BLaER1 (cell line): ENCODE results near the gene RAB25.

Experiments
- H3K27ac ChIP-seq: shearing (Covaris generic); formaldehyde crosslinking; 2 replicates; pipeline ENCODE4 v1.8.1; 2022
- H3K27me3 ChIP-seq: shearing (Covaris generic); formaldehyde crosslinking; 2 replicates; pipeline ENCODE4 v1.8.1; 2022
- H3K36me3 ChIP-seq: shearing (Covaris generic); formaldehyde crosslinking; 2 replicates; pipeline ENCODE4 v1.8.1; 2022
- H3K4me1 ChIP-seq: shearing (Covaris generic); formaldehyde crosslinking; 2 replicates; pipeline ENCODE4 v1.8.1; 2022
- H3K4me2 ChIP-seq: shearing (Covaris generic); formaldehyde crosslinking; 2 replicates; pipeline ENCODE4 v1.8.1; 2022
- H3K4me3 ChIP-seq: shearing (Covaris generic); formaldehyde crosslinking; 2 replicates; pipeline ENCODE4 v1.8.1; 2022
- H3K9ac ChIP-seq: shearing (Covaris generic); formaldehyde crosslinking; 2 replicates; pipeline ENCODE4 v1.8.1; 2022
- H3K9me3 ChIP-seq: shearing (Covaris generic); formaldehyde crosslinking; 2 replicates; pipeline ENCODE4 v1.8.1; 2022
- H4K20me1 ChIP-seq: shearing (Covaris generic); formaldehyde crosslinking; 2 replicates; pipeline ENCODE4 v1.8.1; 2022
- Cebpa-rat ChIP-seq: shearing (Covaris generic); IDR thresholded peaks from 2 replicates; pipeline ENCODE4 v1.8.1; 2022

RAB25 gene

DNA sequence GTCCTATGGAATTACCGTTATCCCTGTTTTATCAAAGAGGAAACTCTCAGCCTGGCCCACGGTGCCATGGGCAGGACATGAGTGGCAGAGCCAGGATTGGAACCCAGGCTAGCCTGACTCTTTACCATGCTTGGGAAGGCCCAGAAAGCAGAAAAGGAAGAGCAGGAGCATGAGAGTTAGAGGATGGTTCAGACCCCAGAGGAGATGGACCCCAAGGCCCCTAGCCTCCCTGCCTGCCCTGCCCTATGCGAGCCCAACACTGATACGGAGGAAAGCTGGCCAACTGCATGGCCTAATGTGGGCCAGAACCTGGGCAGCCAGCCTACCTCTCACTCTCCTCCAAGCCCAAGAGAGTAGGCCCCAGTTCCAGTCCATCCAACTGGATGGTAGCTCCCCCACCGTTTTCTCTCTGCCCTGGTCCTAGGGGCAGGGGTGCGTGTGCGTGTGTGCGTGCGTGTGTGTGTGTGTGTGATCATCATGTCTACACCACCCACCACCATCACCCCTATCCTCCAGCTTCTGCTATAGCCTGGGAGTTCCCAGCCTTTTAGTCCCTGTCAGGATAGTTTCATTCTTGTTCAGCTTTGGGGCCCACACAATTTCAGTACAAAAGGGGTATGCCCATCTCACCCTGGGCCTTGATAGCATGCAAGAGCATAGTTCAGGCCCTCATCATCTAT is 36.7 kb downstream of the RAB25 start:
- TF ChIP-seq Cebpa-rat = no peak
- no peaks in the 10 kb centered on the region for H3K9me3 ChIP-seq
- no peak overlapping the region for H3K27ac ChIP-seq
- peaks cover 81% of the 10 kb centered on the region for H4K20me1 ChIP-seq
- H3K36me3 ChIP-seq = no peaks in the 10 kb centered on the region
- H3K4me3 ChIP-seq = no peak overlapping the region
- H3K27me3 ChIP-seq = peaks cover 10% of the 10 kb centered on the region; the same call in 1 of the 2 replicates
- peaks cover 41% of the 10 kb centered on the region for H3K4me1 ChIP-seq
- H3K4me2 ChIP-seq = peak overlapping the region; percentile 77
- no peak overlapping the region; the same call in 1 of the 2 replicates for H3K9ac ChIP-seq

DNA sequence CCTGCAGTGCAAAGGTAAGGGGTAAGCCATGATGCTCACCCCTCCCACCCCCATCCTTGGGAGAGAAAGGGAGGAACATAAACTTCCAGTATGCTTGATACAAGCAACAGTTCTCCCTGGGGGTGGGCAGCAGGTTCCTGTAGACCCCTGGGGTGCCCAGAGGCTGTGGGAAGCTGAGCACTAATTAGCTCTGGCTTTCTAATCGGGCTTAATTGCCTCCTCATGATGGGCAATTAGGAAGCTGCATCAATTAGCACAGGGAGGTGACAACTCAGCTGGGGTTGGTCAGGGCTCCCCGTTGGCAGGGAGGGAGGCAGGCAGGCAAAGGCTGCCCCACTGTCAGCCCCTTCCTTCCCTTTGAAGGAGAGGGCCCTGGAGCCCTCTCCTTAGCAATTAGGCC is 37.8 kb downstream of the RAB25 start:
- H4K20me1 ChIP-seq = peaks cover 70% of the 10 kb centered on the region
- H3K4me2 ChIP-seq = peak overlapping the region; percentile 16; the same call in 1 of the 2 replicates
- no peaks in the 10 kb centered on the region for H3K9me3 ChIP-seq
- H3K36me3 ChIP-seq = no peaks in the 10 kb centered on the region
- no peak for TF ChIP-seq Cebpa-rat
- H3K4me1 ChIP-seq = peaks cover 52% of the 10 kb centered on the region
- no peak overlapping the region for H3K4me3 ChIP-seq
- H3K27me3 ChIP-seq = peaks cover 10% of the 10 kb centered on the region; the same call in 1 of the 2 replicates
- no peak overlapping the region for H3K27ac ChIP-seq
- no peak overlapping the region for H3K9ac ChIP-seq

DNA sequence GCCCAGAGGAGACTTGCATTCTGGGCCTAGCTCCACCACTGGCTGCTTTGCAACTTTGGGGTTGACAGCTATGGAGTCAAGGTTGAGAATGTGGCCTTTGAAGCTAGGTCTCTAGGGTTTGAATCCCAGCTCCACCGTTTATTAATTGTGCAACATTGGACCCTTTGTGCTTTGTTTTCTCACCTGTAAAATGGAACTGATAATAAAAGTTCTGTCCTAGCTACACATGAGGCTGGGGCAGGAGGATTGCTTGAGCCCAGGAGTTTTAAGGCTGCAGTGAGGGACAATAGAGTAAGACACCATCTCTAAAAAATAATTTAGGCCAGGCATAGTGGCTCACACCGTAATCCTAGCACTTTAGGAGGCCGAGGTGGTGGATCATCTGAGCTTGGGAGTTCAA is 38.3 kb downstream of the RAB25 start:
- peaks cover 57% of the 10 kb centered on the region for H3K4me1 ChIP-seq
- H3K4me3 ChIP-seq = no peak overlapping the region
- no peak for TF ChIP-seq Cebpa-rat
- peak overlapping the region; percentile 16; the same call in 1 of the 2 replicates for H3K4me2 ChIP-seq
- H4K20me1 ChIP-seq = peaks cover 65% of the 10 kb centered on the region
- peaks cover 10% of the 10 kb centered on the region; the same call in 1 of the 2 replicates for H3K27me3 ChIP-seq
- H3K27ac ChIP-seq = no peak overlapping the region
- no peaks in the 10 kb centered on the region for H3K9me3 ChIP-seq
- no peaks in the 10 kb centered on the region for H3K36me3 ChIP-seq
- no peak overlapping the region for H3K9ac ChIP-seq

DNA sequence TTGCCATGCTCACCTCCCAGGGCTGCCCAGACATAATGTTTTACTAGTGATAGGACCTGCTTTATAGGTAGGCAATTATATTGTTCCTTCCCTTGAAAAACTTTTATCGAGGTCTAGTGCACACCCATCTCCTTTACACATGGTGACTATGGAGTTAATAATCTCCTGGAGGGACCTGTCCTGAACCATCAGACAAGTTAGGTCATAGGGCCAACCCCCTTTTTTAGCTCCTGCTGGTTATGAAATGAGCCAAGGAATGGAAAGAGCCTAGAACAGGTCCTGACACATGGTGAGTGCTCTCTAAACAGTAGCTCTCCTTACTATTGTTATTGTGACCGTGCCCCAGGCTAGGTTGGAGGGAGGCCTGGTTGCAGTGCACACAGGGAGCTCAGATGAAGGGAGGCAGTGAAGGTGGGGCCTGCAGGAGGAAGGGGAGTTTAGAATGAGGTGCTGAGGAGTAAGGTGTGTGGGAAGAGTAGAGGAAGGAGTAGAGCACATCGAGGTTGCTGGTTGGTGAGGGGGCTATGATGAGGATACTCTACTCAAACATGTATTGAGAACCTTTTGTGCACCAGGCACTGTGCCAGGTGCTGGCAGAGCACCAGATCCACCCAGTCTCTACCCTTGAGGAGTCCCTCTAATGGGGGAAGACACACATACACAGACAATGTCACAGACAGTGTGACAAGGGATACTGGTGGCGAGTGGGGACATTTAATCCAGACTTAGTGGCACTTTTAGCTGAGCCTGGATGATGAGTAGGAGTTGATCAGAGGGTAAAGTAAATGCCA is 39.4 kb downstream of the RAB25 start:
- TF ChIP-seq Cebpa-rat = no peak
- no peaks in the 10 kb centered on the region for H3K9me3 ChIP-seq
- no peak overlapping the region for H3K4me3 ChIP-seq
- H3K27me3 ChIP-seq = peaks cover 10% of the 10 kb centered on the region; the same call in 1 of the 2 replicates
- H3K36me3 ChIP-seq = no peaks in the 10 kb centered on the region
- no peak overlapping the region for H3K9ac ChIP-seq
- H4K20me1 ChIP-seq = peaks cover 54% of the 10 kb centered on the region
- peaks cover 67% of the 10 kb centered on the region for H3K4me1 ChIP-seq
- no peak overlapping the region for H3K4me2 ChIP-seq
- H3K27ac ChIP-seq = no peak overlapping the region

DNA sequence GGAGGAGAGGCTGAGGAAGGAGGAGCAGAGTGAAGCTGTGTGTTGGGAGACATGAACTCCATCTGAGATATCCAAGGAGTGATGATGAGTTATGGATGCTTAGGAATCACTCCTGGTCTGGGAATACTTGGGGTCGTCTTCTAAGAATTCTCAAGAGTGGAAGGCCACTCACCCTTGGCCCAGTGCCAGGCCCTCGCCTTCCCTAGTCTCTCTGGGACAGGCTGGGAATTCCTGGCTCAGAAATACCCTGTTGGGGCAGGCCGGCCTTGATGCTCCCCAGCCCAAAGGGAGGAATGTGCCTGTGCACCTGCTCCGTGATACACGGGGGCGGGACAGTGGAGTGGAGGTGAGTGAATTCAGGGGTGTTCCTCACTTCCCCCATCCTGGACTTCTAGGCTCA is 40.9 kb downstream of the RAB25 start:
- H3K4me3 ChIP-seq = no peak overlapping the region
- peaks cover 64% of the 10 kb centered on the region for H3K4me1 ChIP-seq
- no peak for TF ChIP-seq Cebpa-rat
- no peaks in the 10 kb centered on the region for H3K9me3 ChIP-seq
- no peaks in the 10 kb centered on the region for H3K36me3 ChIP-seq
- H4K20me1 ChIP-seq = peaks cover 39% of the 10 kb centered on the region
- H3K27ac ChIP-seq = no peak overlapping the region
- peaks cover 10% of the 10 kb centered on the region; the same call in 1 of the 2 replicates for H3K27me3 ChIP-seq
- H3K4me2 ChIP-seq = peak overlapping the region; percentile 90; the same call in 1 of the 2 replicates
- H3K9ac ChIP-seq = no peak overlapping the region

DNA sequence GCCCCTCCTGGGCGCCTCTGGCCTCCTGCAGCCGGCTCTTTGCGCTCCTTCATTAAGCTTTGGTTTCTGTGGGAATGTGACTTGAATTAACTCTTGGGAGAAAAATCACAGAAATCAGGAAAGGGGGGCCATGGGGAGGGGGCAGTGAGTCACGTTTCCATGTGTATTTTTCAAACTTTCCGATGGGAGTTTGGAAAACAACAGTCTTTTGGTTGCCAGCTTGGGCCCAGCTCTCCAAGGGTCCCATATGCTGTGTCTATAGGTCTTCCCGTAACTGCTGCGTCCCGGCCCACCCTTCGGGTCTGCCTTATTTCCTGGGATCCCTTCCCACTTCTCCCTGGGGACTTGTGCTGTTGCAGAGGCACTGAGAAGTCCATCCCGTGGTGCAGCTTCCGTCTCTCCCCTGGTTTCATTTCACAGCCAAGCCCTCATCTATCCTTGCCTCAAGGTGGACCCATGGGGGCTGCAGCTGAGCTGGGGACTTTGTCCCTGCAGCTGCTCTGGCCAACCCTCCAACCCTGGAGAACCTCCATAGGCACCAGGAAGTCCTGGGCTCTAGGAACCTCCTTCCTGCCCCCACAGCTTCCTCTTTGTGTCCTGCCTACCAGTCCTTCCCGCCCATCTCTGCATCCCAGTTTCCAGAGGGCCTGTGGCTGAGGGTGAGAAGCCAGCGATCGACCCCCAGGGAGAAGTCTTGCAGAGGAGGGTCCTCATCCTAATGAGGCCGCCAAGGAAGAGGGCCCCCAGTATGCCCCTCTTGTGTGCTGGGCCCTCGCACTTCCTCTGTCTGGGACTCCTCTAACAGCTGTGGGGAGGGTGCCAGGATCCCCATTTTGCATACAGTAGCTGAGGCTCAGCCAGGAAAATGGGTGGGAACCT is 41.9 kb downstream of the RAB25 start:
- Histone ChIP-seq H4K20me1 (peaks cover 29% of the 10 kb centered on the region), H3K4me2 (peak overlapping the region; percentile 90), H3K27ac (no peak overlapping the region), H3K27me3 (peaks cover 10% of the 10 kb centered on the region; the same call in 1 of the 2 replicates), H3K4me1 (peaks cover 57% of the 10 kb centered on the region), H3K9me3 (no peaks in the 10 kb centered on the region), H3K9ac (no peak overlapping the region), H3K36me3 (no peaks in the 10 kb centered on the region), H3K4me3 (no peak overlapping the region)
- no peak for TF ChIP-seq Cebpa-rat

DNA sequence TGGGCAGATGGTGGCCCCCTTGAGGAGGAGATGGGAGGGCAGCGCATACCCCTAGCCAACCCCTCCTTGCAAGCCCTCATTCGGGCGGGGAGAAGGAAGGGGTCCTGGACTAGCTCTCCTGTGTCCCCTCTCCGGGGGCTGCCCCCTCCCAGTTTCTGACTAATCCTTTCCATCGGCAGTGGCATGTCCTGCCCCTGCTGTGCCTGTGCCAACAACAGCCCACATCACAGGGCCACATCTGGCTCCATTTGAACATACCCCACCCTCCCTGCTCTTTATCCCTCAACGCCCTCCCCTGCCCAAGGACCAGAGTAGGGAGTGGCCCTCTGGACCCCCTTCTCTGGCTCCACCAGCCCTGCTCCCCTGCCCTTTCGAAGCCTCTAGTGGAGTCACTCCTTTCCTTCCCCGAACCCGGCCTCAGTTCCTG is 42.6 kb downstream of the RAB25 start:
- no peak for TF ChIP-seq Cebpa-rat
- no peak overlapping the region for H3K9ac ChIP-seq
- no peak overlapping the region for H3K27ac ChIP-seq
- H3K4me2 ChIP-seq = peak overlapping the region; percentile 90
- H3K4me3 ChIP-seq = no peak overlapping the region
- peaks cover 22% of the 10 kb centered on the region for H4K20me1 ChIP-seq
- H3K9me3 ChIP-seq = no peaks in the 10 kb centered on the region
- H3K36me3 ChIP-seq = no peaks in the 10 kb centered on the region
- H3K27me3 ChIP-seq = peaks cover 10% of the 10 kb centered on the region; the same call in 1 of the 2 replicates
- peaks cover 54% of the 10 kb centered on the region for H3K4me1 ChIP-seq

DNA sequence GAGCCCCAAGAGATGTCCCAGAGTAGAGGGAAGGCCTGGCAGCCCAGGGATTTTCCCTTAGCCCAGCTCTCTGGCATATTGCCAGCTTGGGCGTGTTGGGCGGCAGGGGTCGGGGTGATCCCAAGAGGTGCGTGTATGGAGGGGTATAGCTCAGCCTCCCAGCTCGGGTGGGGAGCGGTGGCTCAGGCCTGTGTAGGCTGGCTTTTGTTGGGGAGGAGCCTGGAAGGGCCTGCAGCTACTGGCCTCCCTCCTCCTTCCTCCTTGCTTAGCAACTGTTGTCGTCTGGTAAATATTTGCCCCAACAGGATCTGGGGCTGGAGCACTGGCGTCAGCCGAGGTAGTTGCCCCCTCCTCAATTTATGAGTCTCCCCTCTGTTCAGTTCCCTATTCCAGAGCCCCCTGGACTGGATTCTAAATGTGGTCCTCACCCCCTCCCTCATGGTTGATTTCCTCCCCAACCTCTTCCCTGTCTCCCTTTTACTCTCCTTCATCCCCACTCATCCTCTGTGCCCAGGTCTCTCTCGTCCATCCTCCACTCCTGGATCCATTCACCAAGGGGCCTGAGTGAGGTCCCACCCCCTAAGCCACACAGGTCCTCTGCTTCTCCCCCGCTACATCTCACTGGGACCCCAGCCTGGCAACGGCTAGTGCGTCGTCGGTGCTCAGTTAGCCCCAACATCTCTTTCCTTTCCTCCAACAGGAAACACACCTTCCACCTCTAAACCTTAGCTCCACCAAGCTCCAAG is 43.3 kb downstream of the RAB25 start:
- Histone ChIP-seq H3K4me2 (peak overlapping the region; percentile 90), H3K4me1 (peaks cover 54% of the 10 kb centered on the region)

More for the DNA sequence above, 43.3 kb downstream of the RAB25 start:
- no peak overlapping the region for H3K27ac ChIP-seq
- H3K27me3 ChIP-seq = 0 out of 2 replicates have a peak, but pooled peaks cover 3% of the 10 kb centered on the region
- H3K4me3 ChIP-seq = no peak overlapping the region
- no peaks in the 10 kb centered on the region for H3K9me3 ChIP-seq
- peaks cover 18% of the 10 kb centered on the region for H4K20me1 ChIP-seq
- no peak for TF ChIP-seq Cebpa-rat
- no peaks in the 10 kb centered on the region for H3K36me3 ChIP-seq
- no peak overlapping the region for H3K9ac ChIP-seq
